Left ventricle myocardium inferior (tissue), 1 donor: ENCODE results near the gene MFF. TPM values are rescaled to one million over a fixed set of nuclear protein-coding genes. Genes with fewer than 3 reads are reported as not detected.

Source experiments
- DNase-seq: peaks from one replicate; pipeline ENCODE4 v3.0.0-alpha.2; 2020
- H3K27ac ChIP-seq: fragments of 200-600 bp; replicated peaks from 2 replicates; pipeline ENCODE4 v1.8.0; 2021
- H3K27me3 ChIP-seq: fragments of 200-600 bp; 2 replicates; pipeline ENCODE4 v1.8.0; 2021; ENCODE audit warnings: low read depth
- H3K36me3 ChIP-seq: fragments of 200-600 bp; 2 replicates; pipeline ENCODE4 v1.8.0; 2021
- H3K4me1 ChIP-seq: fragments of 200-600 bp; 2 replicates; pipeline ENCODE4 v1.8.0; 2021
- H3K4me3 ChIP-seq: fragments of 200-600 bp; 2 replicates; pipeline ENCODE4 v1.8.0; 2021; ENCODE audit warnings: mild to moderate bottlenecking, moderate library complexity
- H3K9me3 ChIP-seq: fragments of 200-600 bp; replicated peaks from 2 replicates; pipeline ENCODE4 v1.8.0; 2021
- CTCF ChIP-seq: fragments of 200-600 bp; IDR thresholded peaks from 2 replicates; pipeline ENCODE4 v1.8.0; 2021; ENCODE audit warnings: antibody characterized with exemption, mild to moderate bottlenecking, borderline replicate concordance
- intact Hi-C: fragments of 100-400 bp; cut with micrococcal nuclease; formaldehyde crosslinking; loops from one replicate; pipeline ENCODE4 v1.11.0; 2022
- total RNA-seq: library from RNA; stranded (reverse); fragmentation: NEBNext Ultra II Directional; extraction: Animal tissue kit (Norgen Biotek cat#: 25700); gene quantifications from one replicate; pipeline ENCODE4 v1.2.1, GENCODE V29; 2021
- donor health status: DM: no; HTN: yes; CAD: no; lungs with severe emphysema.

MFF gene
- total RNA-seq, 1 donor from 2014 or later = 88.0 TPM

DNA sequence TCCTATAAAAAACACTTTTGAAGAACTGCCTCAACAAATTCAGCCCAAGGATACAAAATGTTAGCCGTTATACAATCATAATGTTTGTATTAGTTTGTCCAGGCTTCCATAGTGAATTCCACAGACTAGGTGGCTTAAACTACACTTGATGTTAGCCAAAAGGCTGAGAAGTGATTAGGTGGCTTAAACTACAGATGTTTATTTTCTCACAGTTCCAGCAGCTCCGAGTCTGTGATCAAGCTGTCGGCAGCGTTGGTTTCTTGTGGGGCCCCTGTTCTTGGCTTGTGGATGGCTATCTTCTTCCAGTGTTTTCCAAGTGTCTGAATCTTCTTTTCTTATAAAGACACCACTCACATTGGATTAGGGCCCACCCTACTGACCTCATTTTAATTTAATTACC lies 31.5 kb upstream of the MFF start:
- Histone ChIP-seq H3K4me1 (no peaks in the 10 kb centered on the region), H3K27ac (no peak overlapping the region), H3K27me3 (no peaks in the 10 kb centered on the region), H3K36me3 (peaks cover 17% of the 10 kb centered on the region), H3K4me3 (no peak overlapping the region), H3K9me3 (no peaks in the 10 kb centered on the region)
- no peak for DNase-seq
- no peak for TF ChIP-seq CTCF
- intact Hi-C loops = no loop called here

GRCh38 chr2:227295806-227296205 lies 29.2 kb upstream of the MFF start:
- no peak overlapping the region for H3K27ac ChIP-seq
- H3K4me1 ChIP-seq = no peaks in the 10 kb centered on the region
- H3K4me3 ChIP-seq = no peak overlapping the region
- intact Hi-C loops = no loop called here
- TF ChIP-seq CTCF = no peak
- DNase-seq = no peak
- no peaks in the 10 kb centered on the region for H3K9me3 ChIP-seq
- peaks cover 6% of the 10 kb centered on the region for H3K36me3 ChIP-seq
- H3K27me3 ChIP-seq = no peaks in the 10 kb centered on the region

- peaks cover 5% of the 10 kb centered on the region for H3K36me3 ChIP-seq
- TF ChIP-seq CTCF = no peak
- no peak overlapping the region for H3K27ac ChIP-seq
- intact Hi-C loops = no loop called here
- H3K4me1 ChIP-seq = no peaks in the 10 kb centered on the region
- DNase-seq = no peak
- H3K9me3 ChIP-seq = no peaks in the 10 kb centered on the region
- H3K27me3 ChIP-seq = no peaks in the 10 kb centered on the region
- H3K4me3 ChIP-seq = no peak overlapping the region
Measured at GRCh38 chr2:227296671-227297405, 28.2 kb upstream of the MFF start.

DNA sequence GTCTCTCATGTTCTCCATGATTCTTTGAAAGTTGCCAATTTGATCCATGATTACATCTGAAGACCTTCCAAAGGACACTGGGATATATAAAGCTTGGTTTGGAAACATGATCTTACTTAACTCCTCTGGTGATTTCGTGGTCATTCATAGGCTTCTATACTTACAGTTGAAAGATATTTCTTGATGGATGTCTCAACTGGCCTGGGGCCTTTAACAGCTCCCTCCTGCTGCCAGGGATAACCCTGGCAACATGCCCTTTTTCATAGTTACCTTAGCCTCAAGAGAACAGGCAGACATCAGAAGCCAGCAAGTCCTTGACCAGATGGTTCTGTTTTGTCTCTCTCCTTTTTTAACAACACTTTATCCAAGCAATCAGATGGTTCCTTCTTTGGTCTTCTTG lies 23.5 kb upstream of the MFF start:
- DNase-seq = no peak
- no peak for TF ChIP-seq CTCF
- H3K36me3 ChIP-seq = peaks cover 19% of the 10 kb centered on the region

DNA sequence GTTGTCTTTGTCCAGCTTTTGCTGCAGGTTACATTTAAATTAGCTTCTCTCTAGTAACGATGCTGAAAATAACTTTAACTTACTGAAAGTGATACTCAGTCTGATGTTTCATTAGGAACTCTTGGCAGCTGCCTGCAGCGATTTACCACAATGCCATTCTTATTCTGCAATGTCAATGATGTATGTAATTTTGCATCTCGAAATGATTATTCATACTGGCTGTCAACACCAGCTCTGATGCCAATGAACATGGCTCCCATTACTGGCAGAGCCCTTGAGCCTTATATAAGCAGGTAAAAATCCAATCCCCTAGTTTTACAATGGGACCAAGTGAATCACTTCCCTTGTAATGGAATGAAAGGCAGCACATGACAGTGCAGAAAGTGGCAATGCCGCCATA lies 16.3 kb upstream of the MFF start:
- H3K4me3 ChIP-seq = no peak overlapping the region
- DNase-seq = no peak
- intact Hi-C loops = no loop called here
- no peak overlapping the region for H3K27ac ChIP-seq
- no peaks in the 10 kb centered on the region for H3K9me3 ChIP-seq
- no peaks in the 10 kb centered on the region for H3K4me1 ChIP-seq
- TF ChIP-seq CTCF = no peak
- peaks cover 22% of the 10 kb centered on the region for H3K36me3 ChIP-seq
- no peaks in the 10 kb centered on the region for H3K27me3 ChIP-seq

More for the DNA sequence above, 23.5 kb upstream of the MFF start:
- Histone ChIP-seq H3K27ac (no peak overlapping the region), H3K4me1 (no peaks in the 10 kb centered on the region), H3K9me3 (no peaks in the 10 kb centered on the region), H3K4me3 (no peak overlapping the region), H3K27me3 (no peaks in the 10 kb centered on the region)
- intact Hi-C loops = no loop called here
